ENCODE measurements around the gene TEX44.

The TEX44 gene

DNA sequence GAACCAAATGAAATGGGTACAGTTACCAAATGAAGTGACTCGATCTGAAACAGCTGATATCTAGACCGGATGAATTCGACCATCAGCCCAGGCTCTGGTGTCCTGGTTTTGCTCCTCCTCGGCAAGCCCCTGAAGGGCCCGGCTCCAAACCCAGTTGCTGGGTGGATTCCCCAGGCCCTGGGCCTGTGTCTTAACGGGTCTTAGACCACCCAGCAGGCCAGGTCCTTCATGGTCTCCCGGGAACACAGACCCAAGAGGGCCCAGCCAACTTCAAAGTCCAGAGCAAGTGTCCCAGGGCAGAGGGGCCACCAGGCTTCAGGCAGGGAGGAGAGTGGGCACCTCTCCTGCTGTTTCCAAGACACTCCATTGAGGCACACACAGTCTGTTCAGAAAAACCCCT, 35.7 kb upstream of the TEX44 start:
- TF ChIP-seq ZNF843 (tag by site-specific recombination; IDR thresholded peaks at IDR 0.05) (no peak), ZNF521 (tag by site-specific recombination; IDR thresholded peaks at IDR 0.05) (no peak), ZNF433 (tag by site-specific recombination; IDR thresholded peaks at IDR 0.05; ENCODE audit: low read depth) (no peak), ZNF747 (tag by site-specific recombination; IDR thresholded peaks at IDR 0.05) (no peak), ZNF350 (tag by site-specific recombination; IDR thresholded peaks at IDR 0.05) (no peak), ZSCAN16 (tag by site-specific recombination; IDR thresholded peaks at IDR 0.05) (no peak), ZNF416 (tag by site-specific recombination; IDR thresholded peaks at IDR 0.05) (no peak), ZNF658 (tag by site-specific recombination; IDR thresholded peaks at IDR 0.05) (no peak), ZNF830 (tag by site-specific recombination; IDR thresholded peaks at IDR 0.05; ENCODE audit: low read depth) (no peak), ZNF707 (tag by site-specific recombination; IDR thresholded peaks at IDR 0.05) (no peak), SALL2 (tag by site-specific recombination; IDR thresholded peaks at IDR 0.05; ENCODE audit: borderline replicate concordance) (no peak), HOXA7 (CRISPR knock-in tag; IDR thresholded peaks at IDR 0.05; ENCODE audit: borderline replicate concordance) (no peak), ZNF404 (tag by site-specific recombination; IDR thresholded peaks at IDR 0.05) (no peak)
- TF ChIP-seq, protein P1, sequence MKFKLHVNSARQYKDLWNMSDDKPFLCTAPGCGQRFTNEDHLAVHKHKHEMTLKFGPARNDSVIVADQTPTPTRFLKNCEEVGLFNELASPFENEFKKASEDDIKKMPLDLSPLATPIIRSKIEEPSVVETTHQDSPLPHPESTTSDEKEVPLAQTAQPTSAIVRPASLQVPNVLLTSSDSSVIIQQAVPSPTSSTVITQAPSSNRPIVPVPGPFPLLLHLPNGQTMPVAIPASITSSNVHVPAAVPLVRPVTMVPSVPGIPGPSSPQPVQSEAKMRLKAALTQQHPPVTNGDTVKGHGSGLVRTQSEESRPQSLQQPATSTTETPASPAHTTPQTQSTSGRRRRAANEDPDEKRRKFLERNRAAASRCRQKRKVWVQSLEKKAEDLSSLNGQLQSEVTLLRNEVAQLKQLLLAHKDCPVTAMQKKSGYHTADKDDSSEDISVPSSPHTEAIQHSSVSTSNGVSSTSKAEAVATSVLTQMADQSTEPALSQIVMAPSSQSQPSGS (tag by site-specific recombination; IDR thresholded peaks at IDR 0.05; ENCODE audit: low read depth) = no peak
- TF ChIP-seq, protein P2, sequence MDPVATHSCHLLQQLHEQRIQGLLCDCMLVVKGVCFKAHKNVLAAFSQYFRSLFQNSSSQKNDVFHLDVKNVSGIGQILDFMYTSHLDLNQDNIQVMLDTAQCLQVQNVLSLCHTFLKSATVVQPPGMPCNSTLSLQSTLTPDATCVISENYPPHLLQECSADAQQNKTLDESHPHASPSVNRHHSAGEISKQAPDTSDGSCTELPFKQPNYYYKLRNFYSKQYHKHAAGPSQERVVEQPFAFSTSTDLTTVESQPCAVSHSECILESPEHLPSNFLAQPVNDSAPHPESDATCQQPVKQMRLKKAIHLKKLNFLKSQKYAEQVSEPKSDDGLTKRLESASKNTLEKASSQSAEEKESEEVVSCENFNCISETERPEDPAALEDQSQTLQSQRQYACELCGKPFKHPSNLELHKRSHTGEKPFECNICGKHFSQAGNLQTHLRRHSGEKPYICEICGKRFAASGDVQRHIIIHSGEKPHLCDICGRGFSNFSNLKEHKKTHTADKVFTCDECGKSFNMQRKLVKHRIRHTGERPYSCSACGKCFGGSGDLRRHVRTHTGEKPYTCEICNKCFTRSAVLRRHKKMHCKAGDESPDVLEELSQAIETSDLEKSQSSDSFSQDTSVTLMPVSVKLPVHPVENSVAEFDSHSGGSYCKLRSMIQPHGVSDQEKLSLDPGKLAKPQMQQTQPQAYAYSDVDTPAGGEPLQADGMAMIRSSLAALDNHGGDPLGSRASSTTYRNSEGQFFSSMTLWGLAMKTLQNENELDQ (tag by site-specific recombination; IDR thresholded peaks at IDR 0.05; ENCODE audit: low read depth) = no peak
- POLR2A ChIA-PET = no interaction called here
- CTCF ChIA-PET = interaction anchor here (0.7 to 2.0 kb wide), 5 partner anchors 10 to 209 kb away, joined by 3 to 10 read pairs (median 4); no protein-coding TSS in a partner anchor
- no peaks in the 10 kb centered on the region for H3K36me3 ChIP-seq (ENCODE audit: control insufficient read depth in 2 of 2, insufficient read depth in 1 of 2, low read length in 2 of 2)
- H3K4me1 ChIP-seq (ENCODE audit: control insufficient read depth, insufficient read depth, low read length) = no peaks in the 10 kb centered on the region
- no peaks in the 10 kb centered on the region for H3K9me3 ChIP-seq (ENCODE audit: control insufficient read depth, insufficient read depth, low read depth, low read length)
- H3K4me3 ChIP-seq (ENCODE audit: low read depth, low read length) = no peak overlapping the region
- no peak overlapping the region for H3K27ac ChIP-seq (ENCODE audit: extremely low read depth, low read depth, low read length)

DNA sequence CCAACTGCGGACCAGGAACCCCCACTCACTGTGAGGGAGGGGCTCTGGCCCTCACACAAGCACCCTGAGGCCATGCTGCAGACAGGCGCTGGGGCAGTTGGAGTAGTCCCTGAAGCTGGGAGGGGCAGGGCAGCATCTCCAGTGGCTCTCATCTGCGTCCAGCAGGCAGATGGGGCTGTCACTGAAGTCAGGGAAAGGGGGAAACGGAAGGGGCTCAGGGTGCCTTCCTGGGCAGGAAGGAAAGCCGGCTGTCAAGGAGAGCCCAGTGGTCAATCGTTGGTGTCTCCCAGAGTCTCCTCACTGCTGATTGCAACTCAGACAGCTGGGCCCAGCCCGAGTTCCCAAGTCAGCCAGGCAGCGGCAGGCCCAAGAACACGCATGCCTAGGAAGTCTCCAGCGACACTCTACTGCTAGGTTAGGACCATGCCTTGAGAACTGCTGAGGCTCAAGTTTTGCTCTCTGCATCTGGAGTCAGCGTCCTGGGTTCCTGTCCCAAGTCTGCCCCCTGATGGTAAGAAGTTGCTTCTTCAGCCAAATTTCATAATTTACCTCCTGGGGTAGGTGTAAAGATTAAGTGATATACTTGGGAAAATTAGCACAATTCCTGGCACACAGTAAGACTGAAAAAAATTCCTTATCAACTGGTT, 35.0 kb upstream of the TEX44 start:
- ChIA-PET CTCF (interaction anchor here (0.6 to 2.0 kb wide), 10 partner anchors 9 to 172 kb away, joined by 3 to 10 read pairs (median 4); no protein-coding TSS in a partner anchor), POLR2A (no interaction called here)
- Histone ChIP-seq H3K4me3 (ENCODE audit: low read depth, low read length) (no peak overlapping the region), H3K9me3 (ENCODE audit: control insufficient read depth, insufficient read depth, low read depth, low read length) (no peaks in the 10 kb centered on the region), H3K36me3 (ENCODE audit: control insufficient read depth in 2 of 2, insufficient read depth in 1 of 2, low read length in 2 of 2) (no peaks in the 10 kb centered on the region), H3K4me1 (ENCODE audit: control insufficient read depth, insufficient read depth, low read length) (no peaks in the 10 kb centered on the region), H3K27ac (ENCODE audit: extremely low read depth, low read depth, low read length) (no peak overlapping the region)
- TF ChIP-seq ZNF501 (tag by site-specific recombination; IDR thresholded peaks at IDR 0.05) (no peak), ZNF654 (tag by site-specific recombination; IDR thresholded peaks at IDR 0.05; ENCODE audit: low read depth) (peak; percentile 35), ZNF302 (tag by site-specific recombination; IDR thresholded peaks at IDR 0.05; ENCODE audit: low read depth) (no peak)
- TF ChIP-seq, protein P3, sequence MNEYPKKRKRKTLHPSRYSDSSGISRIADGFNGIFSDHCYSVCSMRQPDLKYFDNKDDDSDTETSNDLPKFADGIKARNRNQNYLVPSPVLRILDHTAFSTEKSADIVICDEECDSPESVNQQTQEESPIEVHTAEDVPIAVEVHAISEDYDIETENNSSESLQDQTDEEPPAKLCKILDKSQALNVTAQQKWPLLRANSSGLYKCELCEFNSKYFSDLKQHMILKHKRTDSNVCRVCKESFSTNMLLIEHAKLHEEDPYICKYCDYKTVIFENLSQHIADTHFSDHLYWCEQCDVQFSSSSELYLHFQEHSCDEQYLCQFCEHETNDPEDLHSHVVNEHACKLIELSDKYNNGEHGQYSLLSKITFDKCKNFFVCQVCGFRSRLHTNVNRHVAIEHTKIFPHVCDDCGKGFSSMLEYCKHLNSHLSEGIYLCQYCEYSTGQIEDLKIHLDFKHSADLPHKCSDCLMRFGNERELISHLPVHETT (tag by site-specific recombination; IDR thresholded peaks at IDR 0.05) = no peak
